Hepatocyte (in vitro differentiated cells): ENCODE measurements around the gene XXYLT1.

Experiments
- CTCF ChIP-seq: fragments of 200-600 bp; sonication (generic); IDR thresholded peaks from 2 replicates; pipeline ENCODE4 v1.5.1; 2016; ENCODE audit warnings: antibody characterized with exemption, mild to moderate bottlenecking; ENCODE audit not compliant: poor library complexity
- EZH2 ChIP-seq: fragments of 200-600 bp; sonication (generic); IDR thresholded peaks from 2 replicates; pipeline ENCODE4 v1.6.1; 2016; ENCODE audit warnings: antibody characterized with exemption, mild to moderate bottlenecking, borderline replicate concordance

GRCh38 chr3:195240171-195240701, 30.7 kb downstream of the XXYLT1 start:
- TF ChIP-seq CTCF (no peak), EZH2 (no peak)
